HepG2 (cell line): ENCODE results near the gene CEBPA. TPM values are rescaled to one million over a fixed set of nuclear protein-coding genes. Genes with fewer than 3 reads are reported as not detected.

Source experiments
- ATAC-seq: fragments of 200-7000 bp; cut with Tn5 transposase; 3 replicates; pipeline ENCODE4 v1.9.1; 2020; ENCODE audit warnings: mild to moderate bottlenecking, moderate library complexity
- BruUV-seq: library from RNA; stranded (reverse); fragments of 400-500 nt; replicated peaks from 2 replicates; lab custom pipeline; 2021; lab: Mats Ljungman, UMichigan
- CTCF ChIA-PET: fragments of 300-600 bp; formaldehyde crosslinking; extraction: SDS; loops from one replicate; lab custom pipeline; 2021; ENCODE audit warnings: low total read pairs, inconsistent platforms, low intra/inter-chr PET ratio; lab: Yijun Ruan, JAX
- POLR2A ChIA-PET: fragments of 350-600 bp; sonication (Branson Sonifier 250); formaldehyde crosslinking; loops from one replicate; lab custom pipeline; 2020; ENCODE audit warnings: antibody characterized with exemption, inconsistent platforms; lab: Yijun Ruan, JAX
- DNase-seq: peaks from one replicate; pipeline ENCODE4 v3.0.0-alpha.2; 2015; ENCODE audit warnings: low spot score
- FAIRE-seq: peaks from 3 replicates; lab custom pipeline; 2011; peaks lifted over from hg19 to GRCh38; lab: Jason Lieb, UNC
- H2AFZ ChIP-seq: one replicate; pipeline ENCODE4 v1.6.1; 2011; ENCODE audit warnings: low read length, inconsistent platforms
- H3K27ac ChIP-seq: fragments of 300-600 bp; 3 replicates; pipeline ENCODE4 v1.8.0; 2011; ENCODE audit warnings: mixed run types, mild to moderate bottlenecking, mixed read lengths, low read length, inconsistent platforms; ENCODE audit not compliant: insufficient read depth; ENCODE audit errors: extremely low read length
- H3K27me3 ChIP-seq, 2 experiments: fragments of 200-600 bp in 1 of 2; 2 replicates in 1 of 2; 3 replicates in 1 of 2; pipeline versions ENCODE4 v1.6.0 to v1.8.0; 2011; ENCODE audit warnings: low read length in 2 of 2, mild to moderate bottlenecking in 2 of 2, moderate library complexity in 2 of 2, inconsistent platforms in 1 of 2; ENCODE audit not compliant: insufficient read depth in 2 of 2, control insufficient read depth in 1 of 2
- H3K36me3 ChIP-seq, 2 experiments: fragments of 200-600 bp in 1 of 2; replicated peaks in 1 of 2; 2 replicates in 1 of 2; 3 replicates in 1 of 2; pipeline versions ENCODE4 v1.5.1 to v1.8.0; 2011; ENCODE audit warnings: low read length in 2 of 2, inconsistent platforms in 1 of 2; ENCODE audit not compliant: insufficient read depth in 2 of 2, control insufficient read depth in 1 of 2
- H3K4me1 ChIP-seq: 2 replicates; pipeline ENCODE4 v1.5.1; 2012; ENCODE audit warnings: low read length, inconsistent platforms; ENCODE audit not compliant: insufficient read depth
- H3K4me2 ChIP-seq: 2 replicates; pipeline ENCODE4 v1.6.0; 2011; ENCODE audit warnings: low read depth, low read length, inconsistent platforms
- H3K4me3 ChIP-seq, 3 experiments: fragments of 200-600 bp in 1 of 3; sonication (generic), shearing (Covaris generic) in 1 of 3; replicated peaks in 1 of 3; 2 replicates each; pipeline ENCODE4 v1.5.1; 2011 to 2016; ENCODE audit warnings: low read length in 3 of 3, inconsistent platforms in 2 of 3, low read depth in 2 of 3, mild to moderate bottlenecking in 2 of 3, control low read depth in 1 of 3, mixed read lengths in 1 of 3; ENCODE audit not compliant: insufficient read depth in 1 of 3
- H3K79me2 ChIP-seq: one replicate; pipeline ENCODE4 v1.6.1; 2011; ENCODE audit warnings: low read length, inconsistent platforms; ENCODE audit not compliant: insufficient read depth
- H3K9ac ChIP-seq: 2 replicates; pipeline ENCODE4 v1.6.0; 2011; ENCODE audit warnings: mild to moderate bottlenecking, low read depth, low read length, inconsistent platforms; ENCODE audit not compliant: insufficient read depth
- H3K9me3 ChIP-seq: 2 replicates; pipeline ENCODE4 v1.5.1; 2012; ENCODE audit warnings: mild to moderate bottlenecking, low read length
- H4K20me1 ChIP-seq: 2 replicates; pipeline ENCODE4 v1.6.0; 2011; ENCODE audit warnings: inconsistent platforms, mild to moderate bottlenecking, low read length, moderate library complexity; ENCODE audit not compliant: insufficient read depth
- ATAD3A ChIP-seq: sonication (generic); formaldehyde crosslinking; IDR thresholded peaks from 2 replicates; pipeline ENCODE4 v1.4.0; 2020; ENCODE audit warnings: missing genetic modification reagents
- MXD3 ChIP-seq: IDR thresholded peaks from 2 replicates; pipeline ENCODE4 v1.6.1; 2016; ENCODE audit warnings: mild to moderate bottlenecking, missing biosample characterization, missing genetic modification reagents
- MYC ChIP-seq: sonication (generic); formaldehyde crosslinking; IDR thresholded peaks from 2 replicates; pipeline ENCODE4 v1.9.0; 2021; ENCODE audit warnings: missing genetic modification reagents, borderline replicate concordance
- RBFOX2 ChIP-seq: fragments of 200-400 bp; formaldehyde crosslinking; IDR thresholded peaks from 2 replicates; pipeline ENCODE4 v1.6.1; 2017; ENCODE audit warnings: low read depth, mild to moderate bottlenecking, low read length
- YEATS4 ChIP-seq: sonication (generic); formaldehyde crosslinking; IDR thresholded peaks from 2 replicates; pipeline ENCODE4 v1.4.0; 2020; ENCODE audit warnings: missing genetic modification reagents, borderline replicate concordance
- ZMYM3 ChIP-seq: sonication (generic); formaldehyde crosslinking; IDR thresholded peaks from 2 replicates; pipeline ENCODE4 v1.5.1; 2020; ENCODE audit warnings: mild to moderate bottlenecking, missing genetic modification reagents
- ZNF292 ChIP-seq: sonication (generic); formaldehyde crosslinking; IDR thresholded peaks from 2 replicates; pipeline ENCODE4 v1.8.1; 2022; ENCODE audit warnings: mild to moderate bottlenecking, low read depth, missing genetic modification reagents, borderline replicate concordance
- ZNF768 ChIP-seq: sonication (generic); formaldehyde crosslinking; IDR thresholded peaks from 2 replicates; pipeline ENCODE4 v1.4.0; 2020; ENCODE audit warnings: missing genetic modification reagents
- WGBS: methylation state at CpG from one replicate; pipeline ENCODE4 v1.1.6; 2017; ENCODE audit warnings: low lambda C conversion rate; 5-methylcytosine and 5-hydroxymethylcytosine counted together
- in situ Hi-C: cut with HindIII; loops from 2 replicates; pipeline ENCODE4 v1.10.0; 2017; ENCODE audit warnings: low pct_unique_long_range_greater_than_20kb; ENCODE audit not compliant: extremely low pct_ligation_motif_present
- intact Hi-C: fragments of 100-400 bp; cut with micrococcal nuclease; formaldehyde crosslinking; loops from one replicate; pipeline ENCODE4 v1.10.0; 2022; ENCODE audit not compliant: unreplicated experiment
- polyA plus RNA-seq, 8 experiments: library from polyadenylated mRNA; depleted of rRNA in 3 of 8; stranded (reverse) in 7 of 8; unstranded in 1 of 8; fragments of >200 nt; fragmentation: Illumina TruSeq in 4 of 8; extraction: Trizol in 4 of 8; gene quantifications; 2 replicates each; pipeline versions ENCODE4 v1.2.1 to v1.2.3, GENCODE V29; 2011 to 2016; ENCODE audit warnings: low read depth in 4 of 8, missing spikeins in 1 of 8, mixed read lengths in 1 of 8; ENCODE audit not compliant: insufficient read depth in 1 of 8
- total RNA-seq, 5 experiments: library from RNA; depleted of rRNA; stranded (reverse); fragments of >200 nt; fragmentation: Illumina TruSeq; extraction: Trizol; gene quantifications; 2 replicates each; pipeline ENCODE4 v1.2.3, GENCODE V29; 2016; ENCODE audit warnings: low read depth in 1 of 5
- TF ChIP-seq, protein P1 (sequence below): IDR thresholded peaks from 2 replicates; pipeline ENCODE4 v1.6.1; 2016; ENCODE audit warnings: missing biosample characterization, missing genetic modification reagents, low read depth
- TF ChIP-seq, protein P2 (sequence below): IDR thresholded peaks from 2 replicates; pipeline ENCODE4 v1.6.1; 2018; ENCODE audit warnings: missing genetic modification reagents
- TF ChIP-seq, protein P3 (sequence below): sonication (generic); formaldehyde crosslinking; IDR thresholded peaks from 2 replicates; pipeline ENCODE4 v1.4.0; 2020; ENCODE audit warnings: missing genetic modification reagents, borderline replicate concordance

CEBPA gene
- total and polyA plus RNA-seq, 2 of the 13 experiments (the other 11 are each of a cell fraction or from before 2014, with no cell fraction given) = 24.8 to 103 TPM

GRCh38 chr19:33290082-33290815, 12.1 kb downstream of the CEBPA start:
- no peaks in the 10 kb centered on the region for H3K27me3 ChIP-seq
- no peak overlapping the region for H3K27ac ChIP-seq
- H3K4me1 ChIP-seq = peaks cover 93% of the 10 kb centered on the region
- no peak overlapping the region for H3K9ac ChIP-seq
- ATAC-seq (no peak), DNase-seq (no peak)
- H3K9me3 ChIP-seq = peaks cover 6% of the 10 kb centered on the region; the same call in 1 of the 2 replicates
- no peaks in the 10 kb centered on the region for H3K79me2 ChIP-seq
- no peak overlapping the region for H2AFZ ChIP-seq
- 97% methylated on average over 6 of the region's 11 CpGs for WGBS
- POLR2A ChIA-PET = interaction anchor here (3.8 to 15.1 kb wide), 2 partner anchors 12 to 13 kb away, joined by 33 to 380 read pairs; partner anchors contain the start of gene CEBPA
- intact Hi-C loops (no loop called here), in situ Hi-C loops (no loop called here)
- no peak overlapping the region for H3K4me3 ChIP-seq
- no peaks in the 10 kb centered on the region for H4K20me1 ChIP-seq
- no peaks in the 10 kb centered on the region for H3K36me3 ChIP-seq
- peak; percentile 18; the same call in 1 of the 2 replicates for TF ChIP-seq MYC (CRISPR knock-in tag)
- TF ChIP-seq ATAD3A = no peak
- TF ChIP-seq, protein P1, sequence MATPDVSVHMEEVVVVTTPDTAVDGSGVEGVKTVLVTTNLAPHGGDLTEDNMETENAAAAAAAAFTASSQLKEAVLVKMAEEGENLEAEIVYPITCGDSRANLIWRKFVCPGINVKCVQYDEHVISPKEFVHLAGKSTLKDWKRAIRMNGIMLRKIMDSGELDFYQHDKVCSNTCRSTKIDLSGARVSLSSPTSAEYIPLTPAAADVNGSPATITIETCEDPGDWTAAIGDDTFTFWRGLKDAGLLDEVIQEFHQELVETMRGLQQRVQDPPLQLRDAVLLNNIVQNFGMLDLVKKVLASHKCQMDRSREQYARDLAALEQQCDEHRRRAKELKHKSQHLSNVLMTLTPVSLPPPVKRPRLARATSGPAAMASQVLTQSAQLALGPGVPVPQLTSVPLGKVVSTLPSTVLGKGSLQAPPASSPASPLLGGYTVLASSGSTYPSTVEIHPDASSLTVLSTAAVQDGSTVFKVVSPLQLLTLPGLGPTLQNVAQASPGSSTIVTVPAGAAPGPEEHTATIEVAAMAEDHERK (CRISPR knock-in tag) = no peak
- no peak for TF ChIP-seq RBFOX2
- peak; percentile 99 for TF ChIP-seq ZNF768
- no peak for TF ChIP-seq ZNF292 (CRISPR knock-in tag)
- no peak for TF ChIP-seq YEATS4 (CRISPR knock-in tag)
- TF ChIP-seq, protein P2, sequence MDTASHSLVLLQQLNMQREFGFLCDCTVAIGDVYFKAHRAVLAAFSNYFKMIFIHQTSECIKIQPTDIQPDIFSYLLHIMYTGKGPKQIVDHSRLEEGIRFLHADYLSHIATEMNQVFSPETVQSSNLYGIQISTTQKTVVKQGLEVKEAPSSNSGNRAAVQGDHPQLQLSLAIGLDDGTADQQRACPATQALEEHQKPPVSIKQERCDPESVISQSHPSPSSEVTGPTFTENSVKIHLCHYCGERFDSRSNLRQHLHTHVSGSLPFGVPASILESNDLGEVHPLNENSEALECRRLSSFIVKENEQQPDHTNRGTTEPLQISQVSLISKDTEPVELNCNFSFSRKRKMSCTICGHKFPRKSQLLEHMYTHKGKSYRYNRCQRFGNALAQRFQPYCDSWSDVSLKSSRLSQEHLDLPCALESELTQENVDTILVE = no peak
- TF ChIP-seq, protein P3, sequence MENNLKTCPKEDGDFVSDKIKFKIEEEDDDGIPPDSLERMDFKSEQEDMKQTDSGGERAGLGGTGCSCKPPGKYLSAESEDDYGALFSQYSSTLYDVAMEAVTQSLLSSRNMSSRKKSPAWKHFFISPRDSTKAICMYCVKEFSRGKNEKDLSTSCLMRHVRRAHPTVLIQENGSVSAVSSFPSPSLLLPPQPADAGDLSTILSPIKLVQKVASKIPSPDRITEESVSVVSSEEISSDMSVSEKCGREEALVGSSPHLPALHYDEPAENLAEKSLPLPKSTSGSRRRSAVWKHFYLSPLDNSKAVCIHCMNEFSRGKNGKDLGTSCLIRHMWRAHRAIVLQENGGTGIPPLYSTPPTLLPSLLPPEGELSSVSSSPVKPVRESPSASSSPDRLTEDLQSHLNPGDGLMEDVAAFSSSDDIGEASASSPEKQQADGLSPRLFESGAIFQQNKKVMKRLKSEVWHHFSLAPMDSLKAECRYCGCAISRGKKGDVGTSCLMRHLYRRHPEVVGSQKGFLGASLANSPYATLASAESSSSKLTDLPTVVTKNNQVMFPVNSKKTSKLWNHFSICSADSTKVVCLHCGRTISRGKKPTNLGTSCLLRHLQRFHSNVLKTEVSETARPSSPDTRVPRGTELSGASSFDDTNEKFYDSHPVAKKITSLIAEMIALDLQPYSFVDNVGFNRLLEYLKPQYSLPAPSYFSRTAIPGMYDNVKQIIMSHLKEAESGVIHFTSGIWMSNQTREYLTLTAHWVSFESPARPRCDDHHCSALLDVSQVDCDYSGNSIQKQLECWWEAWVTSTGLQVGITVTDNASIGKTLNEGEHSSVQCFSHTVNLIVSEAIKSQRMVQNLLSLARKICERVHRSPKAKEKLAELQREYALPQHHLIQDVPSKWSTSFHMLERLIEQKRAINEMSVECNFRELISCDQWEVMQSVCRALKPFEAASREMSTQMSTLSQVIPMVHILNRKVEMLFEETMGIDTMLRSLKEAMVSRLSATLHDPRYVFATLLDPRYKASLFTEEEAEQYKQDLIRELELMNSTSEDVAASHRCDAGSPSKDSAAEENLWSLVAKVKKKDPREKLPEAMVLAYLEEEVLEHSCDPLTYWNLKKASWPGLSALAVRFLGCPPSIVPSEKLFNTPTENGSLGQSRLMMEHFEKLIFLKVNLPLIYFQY (CRISPR knock-in tag) = no peak
- no peak for TF ChIP-seq MXD3 (CRISPR knock-in tag)
- peak; percentile 49; the same call in 1 of the 2 replicates for TF ChIP-seq ZMYM3 (CRISPR knock-in tag)
- TF ChIP-seq, all 625 proteins: peak for 3
- no peak overlapping the region; the same call in 1 of the 2 replicates for H3K4me2 ChIP-seq
- CTCF ChIA-PET = no interaction called here
- FAIRE-seq = no peak
- no TSS peak for BruUV-seq
